ENCODE measurements around the gene NTM.

DNA sequence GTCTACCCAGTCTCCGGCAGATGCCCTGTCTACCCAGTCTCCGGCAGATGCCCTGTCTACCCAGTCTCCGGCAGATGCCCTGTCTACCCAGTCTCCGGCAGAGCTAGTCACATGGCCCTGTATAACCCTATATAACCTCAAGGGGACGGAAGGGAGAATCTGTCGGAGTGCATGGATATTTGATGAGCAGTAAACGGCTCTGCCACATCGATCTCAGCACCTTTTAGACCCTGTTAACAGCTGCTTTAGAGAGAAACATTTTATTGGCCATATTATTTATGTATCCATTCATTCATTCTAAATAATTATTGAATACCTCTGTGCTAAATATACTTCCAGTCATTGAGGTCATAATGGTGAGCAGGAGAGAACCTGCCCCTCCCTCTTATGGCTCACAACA, 228.9 kb downstream of the NTM start:
- TF ChIP-seq CTCF (IDR thresholded peaks at IDR 0.05; ENCODE audit: low read length) (no peak), EZH2 (IDR thresholded peaks at IDR 0.05; ENCODE audit: borderline replicate concordance, low read length) (no peak)

Data from OCI-LY1 (cell line).